ENCODE measurements around the gene RCAN3.

The RCAN3 gene

DNA sequence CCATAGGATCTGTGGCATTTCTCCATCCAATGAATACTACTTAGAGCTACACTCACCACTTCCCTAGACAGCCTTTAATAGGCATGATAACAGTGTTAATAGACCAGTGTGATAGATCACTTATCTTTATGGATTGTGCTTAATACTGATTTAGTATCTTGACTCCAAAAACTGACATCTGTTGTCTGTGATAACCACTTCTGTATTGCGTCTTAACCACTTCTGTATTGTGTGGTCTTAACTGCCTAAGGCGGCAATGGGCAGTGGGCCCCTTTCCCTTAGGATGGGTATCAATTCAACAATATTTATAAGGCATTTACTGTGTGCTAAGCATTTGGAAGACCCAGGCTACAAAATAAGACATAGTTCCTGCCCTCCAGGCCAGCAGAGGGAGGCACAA, 32.0 kb upstream of the RCAN3 start:
- TF ChIP-seq POLR2AphosphoS5 (IDR thresholded peaks at IDR 0.05; ENCODE audit: low read depth, low read length) (no peak), POLR2A (IDR thresholded peaks at IDR 0.05; ENCODE audit: low read depth, low read length) (no peak), TAF1 (IDR thresholded peaks at IDR 0.05; ENCODE audit: borderline replicate concordance, low read depth, low read length) (no peak)
- no peak for FAIRE-seq
- DNase-seq (ENCODE audit: insufficient read length) = no peak

DNA sequence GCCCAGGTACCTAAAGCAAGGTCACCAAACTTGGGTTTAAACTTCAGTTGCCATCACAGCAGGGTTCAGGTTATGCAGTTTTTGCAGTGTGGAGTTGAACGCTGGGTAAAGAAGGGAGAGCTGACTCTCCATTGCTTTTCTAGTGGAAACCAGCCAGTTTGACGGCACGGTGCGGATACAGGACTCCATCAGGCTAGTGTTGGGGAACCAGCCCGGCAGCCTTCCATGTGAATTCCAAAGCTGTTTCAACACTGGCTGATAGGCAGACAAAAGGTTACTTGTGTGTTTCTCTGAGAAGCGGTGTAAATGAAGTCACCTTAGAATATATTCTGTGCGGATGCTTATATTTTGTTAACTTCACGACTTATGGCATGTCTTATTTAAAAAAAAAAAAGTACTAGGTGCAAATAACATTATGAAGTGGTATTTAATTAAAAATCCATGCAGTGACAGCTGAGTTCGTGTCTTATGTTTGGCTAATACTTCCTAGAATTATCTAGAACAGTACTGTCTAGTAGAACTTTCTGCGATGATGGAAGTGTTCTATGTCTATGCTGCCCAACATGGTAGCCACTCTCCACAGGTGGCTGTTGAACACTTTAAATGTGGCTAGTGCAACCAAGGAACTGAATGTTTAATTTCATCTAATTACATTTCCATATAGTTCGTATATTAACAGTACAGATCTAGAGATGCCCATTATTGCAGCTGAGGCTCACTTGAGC, 29.9 kb upstream of the RCAN3 start:
- DNase-seq (ENCODE audit: insufficient read length) (no peak), FAIRE-seq (no peak)
- TF ChIP-seq POLR2A (IDR thresholded peaks at IDR 0.05; ENCODE audit: low read depth, low read length) (no peak), POLR2AphosphoS5 (IDR thresholded peaks at IDR 0.05; ENCODE audit: low read depth, low read length) (no peak), TAF1 (IDR thresholded peaks at IDR 0.05; ENCODE audit: borderline replicate concordance, low read depth, low read length) (no peak)

DNA sequence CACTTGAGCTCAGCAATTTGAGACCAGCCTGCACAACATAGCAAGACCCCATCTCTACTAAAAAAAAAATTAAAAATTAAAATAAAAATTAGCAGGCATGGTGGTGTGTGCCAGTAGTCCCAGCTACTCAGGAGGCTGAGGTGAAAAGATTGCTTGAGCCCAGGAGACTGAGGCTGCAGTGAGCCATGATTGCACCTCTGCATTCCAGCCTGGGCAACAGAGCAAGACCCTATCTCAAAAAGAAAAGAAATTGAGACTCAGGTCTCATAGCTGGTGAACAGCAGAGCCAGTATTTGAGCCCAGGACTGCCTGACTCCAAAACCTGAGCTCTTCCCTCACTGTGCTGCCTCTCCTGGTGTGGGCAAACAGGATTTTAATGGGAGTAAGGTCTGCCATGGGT, 28.4 kb upstream of the RCAN3 start:
- no peak for TF ChIP-seq POLR2A (IDR thresholded peaks at IDR 0.05; ENCODE audit: low read depth, low read length)
- no peak for TF ChIP-seq POLR2AphosphoS5 (IDR thresholded peaks at IDR 0.05; ENCODE audit: low read depth, low read length)
- TF ChIP-seq TAF1 (IDR thresholded peaks at IDR 0.05; ENCODE audit: borderline replicate concordance, low read depth, low read length) = no peak
- FAIRE-seq (no peak), DNase-seq (ENCODE audit: insufficient read length) (no peak)

DNA sequence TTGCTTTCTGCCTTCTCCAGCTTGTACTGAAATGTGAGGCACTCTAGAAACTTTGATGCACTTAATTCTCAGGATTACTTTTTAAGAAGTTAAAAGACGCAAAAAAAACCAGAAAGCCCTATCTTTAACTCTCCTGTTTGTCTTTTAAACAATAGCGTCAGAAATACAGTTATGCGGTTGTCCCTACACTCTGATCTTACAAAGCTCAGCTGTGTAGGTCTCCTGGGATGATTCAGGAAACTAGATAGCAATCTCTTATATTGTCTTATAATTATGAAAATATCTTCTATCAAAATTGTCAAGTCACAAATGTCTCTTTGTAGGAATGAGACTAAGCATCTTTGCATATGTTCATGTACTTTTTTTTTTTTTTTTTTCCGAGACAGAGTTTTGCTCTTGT, 26.9 kb upstream of the RCAN3 start:
- TF ChIP-seq TAF1 (IDR thresholded peaks at IDR 0.05; ENCODE audit: borderline replicate concordance, low read depth, low read length) (no peak), POLR2AphosphoS5 (IDR thresholded peaks at IDR 0.05; ENCODE audit: low read depth, low read length) (no peak)
- FAIRE-seq = no peak
- no peak for DNase-seq (ENCODE audit: insufficient read length)

DNA sequence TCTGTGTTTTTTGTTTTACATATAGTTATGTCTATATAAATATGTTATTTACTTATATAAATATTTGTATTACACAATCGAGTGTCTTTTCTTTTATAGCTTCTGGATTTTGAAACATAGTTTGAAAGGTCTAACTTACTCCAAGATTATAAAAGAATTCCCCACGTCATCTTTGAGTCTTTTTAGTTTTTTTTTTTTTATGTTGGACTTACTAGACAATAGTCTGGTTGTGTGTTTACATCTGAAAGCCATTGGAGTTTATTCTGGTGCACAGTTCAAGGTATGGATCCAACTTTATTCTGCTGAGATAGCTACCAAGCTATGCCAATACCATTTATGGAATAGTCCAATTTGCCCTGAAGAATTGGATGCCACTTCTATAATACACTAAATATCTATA, 26.1 kb upstream of the RCAN3 start:
- FAIRE-seq (no peak), DNase-seq (ENCODE audit: insufficient read length) (no peak)
- TF ChIP-seq POLR2AphosphoS5 (IDR thresholded peaks at IDR 0.05; ENCODE audit: low read depth, low read length) (no peak), POLR2A (IDR thresholded peaks at IDR 0.05; ENCODE audit: low read depth, low read length) (no peak), TAF1 (IDR thresholded peaks at IDR 0.05; ENCODE audit: borderline replicate concordance, low read depth, low read length) (no peak)

DNA sequence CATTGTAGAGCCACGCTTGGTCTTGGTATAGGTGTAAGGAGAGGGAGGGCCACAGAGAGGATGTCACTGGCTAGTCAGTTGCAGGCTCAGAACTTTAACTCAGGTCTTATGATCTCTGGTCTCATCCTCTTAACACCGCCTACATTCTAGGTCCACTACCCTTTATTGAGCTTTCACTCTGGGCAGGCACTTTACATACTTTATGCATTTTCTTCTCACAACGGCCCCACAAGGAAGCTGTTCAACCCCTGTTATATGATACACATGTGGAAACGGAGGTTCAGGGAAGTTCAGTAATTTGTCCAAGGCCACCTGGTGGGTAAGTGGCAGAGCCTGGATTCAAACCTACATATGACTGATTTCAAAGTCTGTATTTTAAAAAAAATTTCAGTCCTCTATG, 25.3 kb upstream of the RCAN3 start:
- FAIRE-seq (no peak), DNase-seq (ENCODE audit: insufficient read length) (no peak)
- no peak for TF ChIP-seq POLR2AphosphoS5 (IDR thresholded peaks at IDR 0.05; ENCODE audit: low read depth, low read length)
- no peak for TF ChIP-seq TAF1 (IDR thresholded peaks at IDR 0.05; ENCODE audit: borderline replicate concordance, low read depth, low read length)
- TF ChIP-seq POLR2A (IDR thresholded peaks at IDR 0.05; ENCODE audit: low read depth, low read length) = no peak

DNA sequence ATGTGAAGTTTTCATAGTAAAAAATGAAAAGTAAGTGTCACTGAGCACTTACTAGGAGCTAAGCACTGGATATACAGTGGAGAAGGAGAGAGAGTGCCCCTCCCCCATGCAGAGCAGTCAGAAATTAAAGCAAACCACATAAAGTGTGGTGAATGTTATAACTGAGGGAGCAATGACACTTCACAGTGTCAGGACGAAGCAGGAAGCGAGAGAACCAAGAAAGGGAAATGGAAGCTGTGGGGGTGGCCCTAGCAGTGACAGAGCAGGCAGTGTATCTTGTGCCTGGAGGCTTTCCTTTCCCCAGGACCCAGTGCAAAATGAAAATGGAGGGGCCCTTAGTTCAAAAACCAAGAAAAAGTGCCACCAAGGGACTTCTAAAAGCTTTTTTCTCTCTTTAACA, 21.5 kb upstream of the RCAN3 start:
- FAIRE-seq (peak; percentile 63), DNase-seq (ENCODE audit: insufficient read length) (peak; percentile 48)
- TF ChIP-seq POLR2A (IDR thresholded peaks at IDR 0.05; ENCODE audit: low read depth, low read length) (no peak), TAF1 (IDR thresholded peaks at IDR 0.05; ENCODE audit: borderline replicate concordance, low read depth, low read length) (no peak), POLR2AphosphoS5 (IDR thresholded peaks at IDR 0.05; ENCODE audit: low read depth, low read length) (no peak)

DNA sequence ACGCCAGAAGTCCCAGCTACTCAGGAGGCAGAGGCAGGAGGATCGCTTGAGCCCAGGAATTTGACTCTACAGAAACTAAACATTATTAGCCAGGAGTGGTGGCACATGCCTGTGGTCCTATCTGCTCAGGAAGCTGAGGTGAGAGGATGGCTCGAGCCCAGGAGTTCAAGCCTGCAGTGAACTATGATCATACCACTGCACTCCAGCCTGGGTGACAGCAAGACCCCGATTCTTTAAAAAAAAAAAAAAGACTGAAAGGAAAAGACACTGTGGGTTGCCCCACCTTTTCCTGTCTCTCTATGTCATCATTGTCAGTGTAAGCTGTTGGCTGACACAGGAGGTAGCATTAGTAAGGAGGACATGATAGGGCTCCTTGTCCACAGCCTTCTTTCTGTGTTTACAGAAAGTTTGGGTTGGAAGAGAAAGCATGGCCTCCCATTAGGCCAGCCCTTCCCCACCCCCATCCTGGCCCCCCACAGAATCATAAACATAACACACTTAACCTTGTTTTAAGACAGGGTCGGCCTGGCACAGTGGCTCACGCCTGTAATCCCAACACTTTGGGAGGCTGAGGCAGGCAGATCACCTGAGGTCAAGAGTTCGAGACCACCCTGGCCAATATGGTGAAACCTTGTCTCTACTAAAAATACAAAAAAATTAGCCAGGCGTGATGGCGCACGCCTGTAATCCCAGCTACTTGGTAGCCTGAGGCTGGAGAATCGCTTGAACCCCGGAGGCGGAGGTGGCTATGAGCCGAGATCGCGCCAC, 20.6 kb upstream of the RCAN3 start:
- TF ChIP-seq POLR2AphosphoS5 (IDR thresholded peaks at IDR 0.05; ENCODE audit: low read depth, low read length) = no peak
- no peak for TF ChIP-seq POLR2A (IDR thresholded peaks at IDR 0.05; ENCODE audit: low read depth, low read length)
- TF ChIP-seq TAF1 (IDR thresholded peaks at IDR 0.05; ENCODE audit: borderline replicate concordance, low read depth, low read length) = no peak
- no peak for FAIRE-seq
- no peak for DNase-seq (ENCODE audit: insufficient read length)

DNA sequence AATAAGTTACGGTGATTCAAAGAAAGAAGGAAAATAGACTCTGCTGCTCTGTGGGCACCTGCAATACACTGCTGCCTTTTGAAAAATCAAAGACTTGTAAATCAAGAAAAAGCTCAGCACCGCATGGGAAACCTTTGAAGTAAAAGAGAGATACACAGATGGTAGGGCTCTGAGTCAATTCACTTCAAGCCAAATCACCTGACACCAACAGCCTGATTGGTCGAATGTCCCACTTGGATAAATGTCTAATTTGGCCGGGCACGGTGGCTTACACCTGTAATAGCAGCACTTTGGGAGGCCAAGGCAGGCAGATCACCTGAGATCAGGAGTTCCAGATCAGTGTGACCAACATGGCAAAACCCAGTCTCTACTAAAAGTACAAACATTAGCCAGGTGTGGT, 19.2 kb upstream of the RCAN3 start:
- no peak for TF ChIP-seq POLR2AphosphoS5 (IDR thresholded peaks at IDR 0.05; ENCODE audit: low read depth, low read length)
- TF ChIP-seq TAF1 (IDR thresholded peaks at IDR 0.05; ENCODE audit: borderline replicate concordance, low read depth, low read length) = no peak
- DNase-seq (ENCODE audit: insufficient read length) = no peak
- no peak for FAIRE-seq

DNA sequence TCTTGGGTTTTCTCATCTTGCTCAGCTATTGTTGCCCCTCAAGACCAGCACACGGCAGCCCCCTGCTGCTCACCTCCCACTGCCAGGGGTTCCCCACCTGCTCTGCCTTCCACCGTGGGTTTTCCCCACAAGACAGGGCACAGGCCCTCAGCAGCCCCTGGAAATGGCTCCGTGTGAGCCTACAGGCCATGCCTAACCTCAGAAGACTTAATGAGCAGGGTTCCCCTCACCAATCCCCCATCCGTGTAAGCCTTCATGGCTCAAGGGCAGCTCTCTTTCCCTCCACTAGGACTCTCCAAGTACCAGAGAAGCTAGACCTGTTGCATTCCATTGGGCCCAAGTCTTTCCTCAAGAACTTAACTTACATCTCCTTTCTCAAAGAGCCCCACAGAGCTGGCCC, 18.4 kb upstream of the RCAN3 start:
- TF ChIP-seq POLR2AphosphoS5 (IDR thresholded peaks at IDR 0.05; ENCODE audit: low read depth, low read length) (no peak), POLR2A (IDR thresholded peaks at IDR 0.05; ENCODE audit: low read depth, low read length) (no peak), TAF1 (IDR thresholded peaks at IDR 0.05; ENCODE audit: borderline replicate concordance, low read depth, low read length) (no peak)
- FAIRE-seq = peak; percentile 30
- no peak for DNase-seq (ENCODE audit: insufficient read length)

DNA sequence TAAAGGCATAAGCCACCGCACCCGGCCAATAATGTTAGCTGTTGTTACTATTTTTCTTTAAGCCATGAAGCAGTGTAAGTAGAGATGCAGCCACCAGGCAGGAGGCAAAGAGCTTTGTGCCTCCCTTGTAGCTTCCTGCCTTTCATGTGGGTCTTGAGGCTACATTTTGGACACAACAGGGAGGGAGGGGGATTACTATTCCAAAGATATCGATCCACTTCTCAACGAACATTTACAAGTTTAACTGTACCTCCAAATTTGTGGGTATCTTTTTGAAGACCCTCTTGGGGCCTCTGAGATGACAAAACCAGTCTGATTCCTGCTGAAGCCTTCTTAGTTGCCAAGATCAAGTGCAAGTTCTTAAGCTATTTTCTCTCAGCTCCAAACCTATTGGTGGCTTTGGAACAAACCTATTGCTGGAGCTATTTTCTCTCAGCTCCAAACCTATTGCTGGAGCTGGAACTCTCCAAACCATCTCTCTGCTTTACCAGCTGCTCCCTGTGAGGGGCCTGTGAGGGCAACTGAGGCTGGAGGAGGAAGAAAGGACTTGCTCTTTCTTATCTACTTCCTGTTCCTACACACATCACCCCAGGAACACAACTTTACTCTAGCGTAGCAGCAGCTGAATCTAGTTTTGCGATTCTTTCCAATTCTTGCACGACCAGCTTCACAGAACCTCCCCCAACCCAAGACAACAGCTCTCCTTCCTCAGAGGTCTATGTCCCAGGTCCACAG, 16.1 kb upstream of the RCAN3 start:
- no peak for TF ChIP-seq POLR2AphosphoS5 (IDR thresholded peaks at IDR 0.05; ENCODE audit: low read depth, low read length)
- no peak for TF ChIP-seq POLR2A (IDR thresholded peaks at IDR 0.05; ENCODE audit: low read depth, low read length)
- TF ChIP-seq TAF1 (IDR thresholded peaks at IDR 0.05; ENCODE audit: borderline replicate concordance, low read depth, low read length) = no peak
- no peak for FAIRE-seq
- no peak for DNase-seq (ENCODE audit: insufficient read length)

Data from GM12892 (cell line).